HG02870 (cell line): ENCODE data around the gene CRB3.

Experiments
- ATAC-seq: cut with Tn5 transposase; IDR thresholded peaks from one replicate; pipeline ENCODE4 v1.9.1; 2021; ENCODE audit warnings: mild to moderate bottlenecking, moderate library complexity; ENCODE audit not compliant: unreplicated experiment

CRB3 gene

GRCh38 chr19:6431891-6432290 is 32.2 kb upstream of the CRB3 start:
- no peak for ATAC-seq

- ATAC-seq = no peak
Measured at GRCh38 chr19:6433165-6433564, 30.9 kb upstream of the CRB3 start.

- ATAC-seq = no peak
Measured at GRCh38 chr19:6433663-6434062, 30.4 kb upstream of the CRB3 start, which contains the start of gene SLC25A41. TSS of gene SLC25A41 (minus strand) at chr19:6433763. CDS start at chr19:6433693, 70 bp downstream.

GRCh38 chr19:6439743-6440142 is 24.3 kb upstream of the CRB3 start:
- no peak for ATAC-seq

GRCh38 chr19:6440905-6441304 is 23.2 kb upstream of the CRB3 start:
- no peak for ATAC-seq

GRCh38 chr19:6442087-6442688 is 21.9 kb upstream of the CRB3 start:
- no peak for ATAC-seq

GRCh38 chr19:6443986-6444385 is 20.1 kb upstream of the CRB3 start:
- no peak for ATAC-seq

- ATAC-seq = no peak
Measured at GRCh38 chr19:6446452-6446851, 17.6 kb upstream of the CRB3 start.

GRCh38 chr19:6448045-6448444 is 16.0 kb upstream of the CRB3 start:
- ATAC-seq = no peak

- ATAC-seq = no peak
Measured at GRCh38 chr19:6450166-6450565, 13.9 kb upstream of the CRB3 start.

GRCh38 chr19:6451583-6452222 is 12.4 kb upstream of the CRB3 start:
- no peak for ATAC-seq

- no peak for ATAC-seq
Measured at GRCh38 chr19:6452223-6452614, 11.9 kb upstream of the CRB3 start.

- no peak for ATAC-seq
Measured at GRCh38 chr19:6452899-6453298, 11.2 kb upstream of the CRB3 start.

- no peak for ATAC-seq
Measured at GRCh38 chr19:6453951-6454565, 10.0 kb upstream of the CRB3 start.

- ATAC-seq = no peak
Measured at GRCh38 chr19:6455924-6456323, 8.1 kb upstream of the CRB3 start.

GRCh38 chr19:6457958-6458694 is 5.9 kb upstream of the CRB3 start:
- ATAC-seq = no peak

- ATAC-seq = no peak
Measured at GRCh38 chr19:6458695-6459261, 5.3 kb upstream of the CRB3 start.

GRCh38 chr19:6459262-6460098 is 4.6 kb upstream of the CRB3 start, which contains the start of gene SLC25A23:
TSS of gene SLC25A23 (minus strand) at chr19:6459792. CDS start at chr19:6459628, 164 bp downstream.
- peak; percentile 31 for ATAC-seq

GRCh38 chr19:6460099-6460884 is 3.8 kb upstream of the CRB3 start:
- ATAC-seq = peak; percentile 71

- no peak for ATAC-seq
Measured at GRCh38 chr19:6465006-6465405, 935 bp downstream of the CRB3 start.
